Stimulated activated naive CD4-positive, alpha-beta T cell treated with Interleukin-2 at 50 U/mL for 16 hours (primary cell): ENCODE data around the gene CLASP1.
"Not testable (repeated sequence)": the region's sequence is repeated elsewhere in the genome, so short reads cannot be mapped to it uniquely, and the experiment has no call there.

ENCODE experiments used
- DNase-seq: peaks from one replicate; lab custom pipeline; 2025; lab: John Stamatoyannopoulos, UW

The CLASP1 gene

DNA sequence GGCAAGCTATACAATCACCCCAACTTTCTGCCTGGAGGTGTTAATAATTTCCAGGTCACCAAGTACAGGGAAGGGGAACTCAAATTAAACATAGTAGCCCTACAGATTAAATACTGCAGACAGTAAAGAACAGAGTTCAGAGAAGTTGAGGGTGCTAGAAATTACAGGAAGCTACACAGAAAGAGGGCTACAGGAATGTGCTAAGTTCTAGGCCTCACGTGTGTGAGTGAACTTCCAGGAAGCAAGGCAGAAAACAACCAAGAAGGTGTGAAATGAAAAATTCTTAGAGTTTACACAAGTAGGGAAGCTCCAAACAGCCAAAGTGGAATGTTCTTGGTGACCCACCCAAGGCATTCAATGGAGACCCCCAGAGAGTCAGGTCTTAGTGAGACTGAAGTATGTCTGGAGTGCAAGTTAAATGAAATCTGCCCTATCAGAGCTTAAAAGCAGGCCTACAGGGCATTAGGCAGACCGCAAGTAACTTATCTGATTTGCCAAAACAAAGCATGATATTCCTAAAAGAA, 176.7 kb downstream of the CLASP1 start:
- DNase-seq: no peak

DNA sequence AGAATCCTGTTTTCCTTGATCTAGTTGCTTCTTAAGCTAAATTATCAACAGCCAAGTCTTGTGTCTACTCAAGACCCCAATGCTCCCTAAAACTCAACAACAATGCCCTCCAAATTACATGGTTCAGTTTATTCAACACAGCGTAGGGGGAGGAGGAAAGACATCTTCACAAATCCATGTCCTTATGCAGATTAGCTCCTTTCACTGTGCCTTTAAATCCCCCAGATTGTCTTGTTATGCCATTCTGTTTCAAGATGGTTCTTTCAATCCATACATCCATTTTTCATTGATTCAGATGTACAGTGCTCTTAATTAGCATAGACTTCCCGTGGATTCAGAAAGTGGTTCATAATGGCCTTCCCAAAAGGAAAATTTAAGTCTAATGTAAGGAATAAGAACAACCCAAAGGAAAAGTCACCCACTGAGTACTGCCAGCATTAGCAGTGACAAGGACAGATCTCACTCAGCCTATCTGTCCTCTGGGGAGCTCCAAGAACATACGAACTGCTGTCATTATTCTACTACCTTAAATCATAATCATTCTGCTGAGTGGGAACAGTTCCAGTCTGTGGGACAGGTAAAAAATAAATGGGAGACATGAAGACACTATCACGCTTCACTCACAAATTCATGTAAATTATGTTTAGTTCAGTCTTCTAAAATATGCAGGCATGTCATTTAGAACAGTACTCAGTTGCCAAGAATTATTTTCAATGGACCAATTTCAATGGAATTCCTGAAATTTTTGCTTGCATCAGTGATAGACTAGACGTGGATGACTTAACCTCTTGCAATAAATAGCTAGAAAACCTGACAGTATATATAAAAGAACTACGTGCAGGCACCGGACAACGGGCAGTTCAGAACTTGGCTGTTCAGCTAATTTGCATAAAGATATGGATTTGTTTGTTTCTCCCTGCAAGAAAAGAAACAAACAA, 177.5 kb downstream of the CLASP1 start:
- DNase-seq: no peak

DNA sequence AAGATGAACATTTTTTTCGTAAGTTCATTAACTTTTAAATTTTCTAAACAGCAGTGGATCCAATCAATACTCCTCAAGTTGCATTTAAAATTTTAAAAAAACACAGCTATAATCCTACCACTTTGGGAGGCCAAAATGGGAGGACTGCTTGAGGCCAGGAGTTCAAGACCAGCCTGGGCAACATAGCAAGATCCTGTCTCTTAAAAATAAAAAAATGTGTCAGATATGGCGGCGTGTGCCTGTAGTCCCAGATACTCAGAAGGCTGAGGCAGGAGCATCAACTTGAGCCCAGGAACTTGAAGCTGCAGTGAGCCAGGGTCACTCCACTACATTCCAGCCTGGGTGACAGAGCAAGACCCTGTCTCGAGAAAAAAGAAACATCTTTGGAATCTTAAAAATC, 178.3 kb downstream of the CLASP1 start:
- DNase-seq: no peak

DNA sequence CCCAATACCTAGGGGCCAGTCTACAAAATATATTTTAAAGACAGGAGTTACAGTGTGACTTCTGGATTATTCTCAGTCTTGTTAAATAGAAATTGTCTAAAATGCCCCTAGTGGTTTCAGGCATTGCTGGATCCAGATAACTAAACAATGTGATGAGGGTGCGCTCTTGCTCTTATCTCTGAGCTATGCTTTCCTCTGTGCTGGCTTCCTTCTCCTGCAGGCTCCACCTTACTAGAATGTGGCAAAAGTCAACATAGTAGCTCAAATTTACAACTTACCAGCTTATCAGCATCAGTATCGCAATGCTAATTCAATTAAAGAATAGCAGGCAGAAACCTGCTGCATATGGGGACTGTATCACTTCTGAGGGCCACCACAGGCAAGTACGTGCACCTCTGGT, 179.9 kb downstream of the CLASP1 start:
- DNase-seq: no peak

DNA sequence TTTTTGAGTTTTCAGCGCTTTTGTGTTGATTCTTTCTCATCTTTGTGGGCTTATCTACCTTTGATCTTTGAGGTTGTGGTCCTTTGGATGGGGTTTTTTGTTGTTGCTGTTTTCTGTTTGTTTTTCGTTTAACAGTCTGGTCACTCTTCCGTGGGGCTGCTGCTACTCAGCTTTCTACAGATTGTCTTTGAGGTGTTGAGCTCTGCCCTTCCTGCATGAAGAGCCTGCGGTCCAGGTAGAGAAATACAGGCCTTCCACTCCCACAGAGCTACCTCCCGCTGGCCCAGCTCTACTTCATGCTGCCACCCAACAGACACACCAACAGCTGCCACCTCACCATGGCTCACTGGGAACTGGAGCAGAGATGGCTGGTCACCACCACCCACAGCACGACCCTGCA, 180.3 kb downstream of the CLASP1 start:
- no peak for DNase-seq

DNA sequence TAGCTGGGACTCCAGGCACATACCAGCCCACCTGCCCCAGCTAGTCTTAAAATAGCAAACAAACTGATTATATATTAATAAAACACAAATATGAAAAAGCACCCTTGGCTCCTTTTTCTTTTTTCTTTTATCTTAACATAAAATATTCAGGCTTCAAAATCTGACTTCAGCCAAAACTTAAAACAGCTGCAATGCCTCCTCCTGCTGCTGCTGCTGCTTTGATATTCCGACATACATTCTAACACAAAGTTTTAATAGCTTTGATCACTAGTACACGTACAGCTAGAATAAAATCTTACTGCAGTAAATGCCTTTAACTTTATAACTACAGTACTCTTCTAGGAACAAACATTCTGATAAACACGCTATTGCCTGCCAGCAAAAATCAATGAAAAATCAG, 190.0 kb downstream of the CLASP1 start:
- no peak for DNase-seq

DNA sequence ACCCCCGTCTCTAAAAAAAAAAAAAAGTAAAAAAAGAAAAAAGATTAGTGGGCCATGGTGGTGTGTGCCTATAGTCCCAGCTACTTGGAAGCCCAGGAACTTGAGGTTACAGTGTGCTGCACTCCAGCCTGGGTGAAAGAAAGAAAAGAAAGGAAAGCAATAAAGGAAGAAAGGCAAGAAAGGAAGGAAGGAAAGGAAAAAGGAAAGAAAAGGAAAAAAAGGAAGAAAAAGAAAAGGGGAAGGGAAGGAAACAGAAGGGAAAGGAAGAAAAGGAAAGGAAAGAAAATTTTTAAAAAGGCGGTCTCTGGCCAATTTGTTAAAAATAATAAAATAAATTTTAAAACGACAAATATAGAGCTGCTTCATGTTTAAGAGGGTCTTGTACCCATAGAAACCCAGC, 192.9 kb downstream of the CLASP1 start:
- DNase-seq: no peak

DNA sequence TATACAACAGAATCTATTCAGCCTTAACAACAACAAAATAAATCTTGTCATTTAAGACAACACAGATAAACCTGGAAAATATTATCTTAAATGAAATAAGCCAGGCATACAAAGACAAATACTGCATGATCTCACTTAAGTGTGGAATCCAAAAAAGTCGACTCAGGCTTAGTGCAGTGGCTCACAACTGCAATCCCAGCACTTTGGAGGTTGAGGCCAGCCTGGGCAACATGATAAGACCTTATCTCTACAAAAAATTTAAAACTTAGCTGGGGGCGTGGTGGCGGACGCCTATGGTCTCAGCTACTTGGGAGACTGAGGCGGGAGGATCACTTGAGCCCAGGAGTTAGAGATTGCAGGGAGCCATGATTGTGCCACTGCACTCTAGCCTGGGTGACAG, 193.8 kb downstream of the CLASP1 start:
- DNase-seq: no peak

DNA sequence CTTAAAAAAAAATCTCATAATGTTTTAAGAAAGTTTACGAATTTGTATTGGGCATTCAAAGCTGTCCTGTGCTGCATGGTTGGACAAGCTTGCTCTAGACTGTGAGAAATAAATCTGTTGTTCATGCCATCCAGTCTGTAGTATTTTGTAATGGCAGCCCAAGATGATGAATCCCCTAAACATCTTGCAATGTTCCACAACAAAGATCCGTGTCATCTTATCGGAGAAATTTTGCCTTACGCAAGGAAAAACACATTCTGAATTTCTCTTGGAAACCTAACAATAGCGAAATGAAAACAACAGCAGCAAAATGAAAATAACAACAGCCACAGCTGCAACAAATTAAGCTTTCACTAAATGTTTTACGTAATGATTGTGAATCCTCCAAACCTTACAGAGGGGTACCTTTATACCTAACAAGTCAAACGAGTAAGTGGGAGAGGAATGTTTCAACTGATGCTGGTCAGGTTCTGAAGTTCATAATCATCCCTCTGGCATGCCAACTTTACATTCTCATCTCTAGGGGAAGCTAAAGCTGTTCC, 194.6 kb downstream of the CLASP1 start:
- DNase-seq: no peak

DNA sequence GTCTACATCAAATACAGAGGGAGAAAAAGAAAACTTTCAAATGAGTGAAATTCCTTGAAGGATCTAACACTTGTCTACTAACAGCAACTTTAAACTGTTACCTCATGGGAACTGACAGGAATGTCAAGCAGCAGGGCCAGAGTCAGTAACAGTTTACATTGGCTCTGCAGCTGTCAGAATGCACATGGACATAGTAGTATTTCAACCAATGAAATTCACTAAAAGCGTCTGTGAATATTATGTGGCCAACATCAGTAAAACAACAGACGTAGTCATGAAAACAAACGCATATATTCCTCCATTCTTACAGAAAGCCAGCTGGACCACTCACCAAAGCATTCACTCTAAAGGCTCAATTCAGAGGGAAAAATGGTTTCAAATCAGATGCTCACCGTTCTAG, 197.9 kb downstream of the CLASP1 start:
- DNase-seq: no peak

DNA sequence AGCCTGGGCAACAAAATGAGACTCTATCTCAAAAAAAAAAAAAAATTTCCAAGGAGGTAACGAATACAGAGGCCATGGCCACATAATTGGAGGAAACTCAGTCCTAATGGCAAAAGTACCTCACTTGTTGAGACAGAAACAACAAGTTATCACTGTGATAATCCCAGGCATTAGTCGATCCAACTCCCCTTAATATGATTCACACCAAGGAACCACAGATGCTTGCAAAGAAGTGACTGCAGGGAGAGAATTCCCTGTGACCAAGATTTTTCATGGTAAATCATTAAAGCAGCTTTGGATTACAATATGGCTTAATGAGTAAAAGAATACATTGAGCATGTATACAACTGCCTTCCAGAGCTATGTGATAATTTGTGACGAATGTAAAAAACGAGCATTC, 199.0 kb downstream of the CLASP1 start:
- DNase-seq: no peak

DNA sequence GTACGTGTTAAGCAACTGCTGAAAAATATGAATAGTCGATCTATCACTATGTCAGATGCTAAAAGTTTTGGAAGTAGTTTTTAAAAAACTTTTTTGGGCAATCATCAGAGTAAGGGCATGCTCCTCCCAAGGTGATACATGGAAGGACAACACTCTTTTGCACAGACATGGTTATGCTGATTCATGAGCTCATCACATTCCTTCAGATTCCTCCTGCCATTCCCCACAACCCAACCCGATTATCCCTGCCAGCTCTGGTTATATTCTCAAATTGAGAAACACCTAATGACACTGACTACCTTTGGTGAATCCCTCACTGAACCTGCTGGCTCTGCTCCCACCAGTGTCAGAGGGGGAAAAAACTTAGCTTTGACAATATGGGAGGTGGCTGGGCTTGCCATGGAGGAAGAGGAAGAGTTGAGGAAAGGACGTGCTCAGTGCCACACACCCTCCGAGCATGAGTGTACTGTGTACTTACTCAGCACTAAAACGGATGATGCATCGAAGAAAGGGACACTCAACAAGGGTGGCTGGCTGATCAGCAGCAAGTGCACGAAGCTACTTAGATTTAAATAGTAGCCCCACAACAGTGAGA, 202.5 kb downstream of the CLASP1 start:
- DNase-seq: no peak

DNA sequence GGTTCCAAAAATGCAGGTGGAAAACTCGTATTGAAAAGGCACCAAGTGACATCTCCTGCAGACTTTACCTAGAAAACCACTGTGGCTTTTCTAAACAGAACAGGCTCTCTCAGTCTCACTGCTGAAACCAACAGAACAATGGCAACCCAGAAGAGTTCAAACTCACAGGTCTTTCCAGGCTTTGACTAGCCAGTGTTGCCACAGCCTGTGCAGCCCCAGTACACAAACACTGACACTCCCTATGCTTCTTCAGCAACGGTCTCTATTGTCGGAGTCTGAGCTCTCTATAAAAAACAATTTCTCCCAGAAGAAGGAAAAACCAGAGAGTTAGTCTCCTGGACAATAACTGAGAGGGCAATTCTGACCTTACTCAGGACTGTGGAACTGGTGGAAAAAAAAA, 206.4 kb downstream of the CLASP1 start:
- DNase-seq: no peak

DNA sequence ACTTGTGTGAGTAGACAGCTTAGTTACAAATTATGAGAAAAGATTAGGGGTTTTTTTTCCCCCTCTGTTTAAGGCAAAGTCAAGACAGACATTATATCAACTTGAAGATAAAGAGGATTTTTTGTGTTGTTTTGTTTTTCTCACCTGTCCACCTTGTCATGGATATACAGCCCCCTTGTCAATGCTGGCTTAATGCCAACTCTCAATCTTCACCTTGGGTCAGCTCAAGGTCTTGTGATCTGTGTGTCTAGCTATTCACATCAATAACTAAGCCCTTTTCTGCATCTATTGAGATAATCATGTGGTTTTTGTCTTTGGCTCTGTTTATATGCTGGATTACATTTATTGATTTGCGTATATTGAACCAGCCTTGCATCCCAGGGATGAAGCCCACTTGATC, 211.0 kb downstream of the CLASP1 start:
- DNase-seq: not testable (repeated sequence)

DNA sequence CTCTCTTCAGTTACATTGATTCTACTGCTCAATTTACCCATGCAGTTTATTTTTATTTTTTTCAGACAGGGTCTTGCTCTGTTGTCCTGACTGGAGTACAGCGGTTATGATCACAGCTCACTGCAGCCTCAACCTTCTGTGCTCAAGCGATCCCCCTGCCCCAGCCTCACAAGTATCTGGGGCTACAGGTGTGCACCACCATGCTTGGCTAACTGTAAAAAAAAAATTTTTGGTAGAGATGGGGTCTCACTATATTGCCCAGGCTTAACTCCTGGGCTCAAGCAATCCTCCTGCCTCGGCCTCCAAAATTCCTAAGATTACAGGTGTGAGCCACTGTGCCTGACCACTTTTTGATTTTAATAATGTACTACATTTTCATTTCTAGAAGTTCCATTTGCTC, 212.3 kb downstream of the CLASP1 start:
- DNase-seq: no peak

DNA sequence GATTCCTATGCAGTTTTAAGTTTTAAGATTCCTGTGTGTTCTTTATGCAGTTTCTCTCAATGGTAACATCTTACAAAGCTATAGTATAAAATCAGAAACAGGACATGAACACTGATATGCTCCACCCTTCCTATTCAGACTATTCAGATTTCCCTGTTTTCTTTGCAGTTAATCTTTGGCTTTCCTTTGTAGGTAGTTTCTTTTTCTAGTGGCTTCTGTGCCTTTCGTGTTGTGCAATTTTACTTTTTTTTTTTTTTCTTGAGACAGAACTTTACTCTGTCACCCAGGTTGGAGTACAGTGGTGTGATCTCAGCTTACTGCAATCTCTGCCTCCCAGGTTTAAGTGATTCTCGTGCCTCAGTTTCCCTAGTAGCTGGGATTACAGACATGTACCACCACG, 213.5 kb downstream of the CLASP1 start:
- no peak for DNase-seq

DNA sequence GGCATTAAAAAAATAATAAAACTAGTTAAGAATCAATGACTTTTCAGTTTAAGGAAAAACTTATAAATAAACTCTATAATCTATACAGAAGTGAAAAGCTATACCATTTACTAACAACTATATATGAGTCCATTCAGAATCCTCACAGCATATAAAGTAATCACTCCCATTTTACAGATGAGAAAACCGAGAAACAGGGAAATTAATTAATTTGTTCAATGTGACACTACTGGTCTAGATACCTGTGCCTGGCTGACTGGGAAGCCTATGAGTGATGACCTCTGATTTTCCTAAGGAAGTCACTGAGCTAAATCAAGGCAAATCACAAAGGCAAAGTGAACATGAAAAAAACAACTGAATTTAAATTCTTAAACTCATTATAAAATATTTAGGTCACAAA, 218.0 kb downstream of the CLASP1 start:
- DNase-seq: no peak

DNA sequence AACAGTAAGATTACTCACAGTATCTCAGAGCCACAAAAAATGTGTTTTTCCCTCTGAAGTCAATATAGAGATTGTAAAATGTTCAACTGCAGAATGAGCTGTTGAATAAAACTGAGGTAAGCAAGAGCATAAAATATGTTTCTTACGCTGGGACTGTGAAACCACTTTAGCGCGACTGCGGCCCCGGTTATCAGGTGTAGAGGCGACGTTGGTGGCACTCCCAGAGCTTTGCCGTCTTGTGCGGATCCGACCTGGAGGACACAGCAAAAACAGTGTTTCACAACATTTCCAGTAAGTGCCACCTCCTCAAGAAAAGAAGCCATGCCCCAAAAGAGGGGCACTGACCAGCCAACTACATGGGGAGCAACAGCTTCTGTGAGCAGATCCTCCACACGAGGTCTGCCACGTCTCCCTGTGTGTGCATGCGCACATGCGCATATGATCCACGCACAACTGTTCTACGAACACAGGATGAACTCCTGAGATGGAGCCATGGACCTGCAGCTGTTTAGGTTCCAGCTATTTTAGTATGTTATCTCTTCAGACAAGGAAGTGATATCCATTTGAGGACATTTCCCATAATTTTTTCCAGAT, 219.2 kb downstream of the CLASP1 start:
- DNase-seq: no peak

DNA sequence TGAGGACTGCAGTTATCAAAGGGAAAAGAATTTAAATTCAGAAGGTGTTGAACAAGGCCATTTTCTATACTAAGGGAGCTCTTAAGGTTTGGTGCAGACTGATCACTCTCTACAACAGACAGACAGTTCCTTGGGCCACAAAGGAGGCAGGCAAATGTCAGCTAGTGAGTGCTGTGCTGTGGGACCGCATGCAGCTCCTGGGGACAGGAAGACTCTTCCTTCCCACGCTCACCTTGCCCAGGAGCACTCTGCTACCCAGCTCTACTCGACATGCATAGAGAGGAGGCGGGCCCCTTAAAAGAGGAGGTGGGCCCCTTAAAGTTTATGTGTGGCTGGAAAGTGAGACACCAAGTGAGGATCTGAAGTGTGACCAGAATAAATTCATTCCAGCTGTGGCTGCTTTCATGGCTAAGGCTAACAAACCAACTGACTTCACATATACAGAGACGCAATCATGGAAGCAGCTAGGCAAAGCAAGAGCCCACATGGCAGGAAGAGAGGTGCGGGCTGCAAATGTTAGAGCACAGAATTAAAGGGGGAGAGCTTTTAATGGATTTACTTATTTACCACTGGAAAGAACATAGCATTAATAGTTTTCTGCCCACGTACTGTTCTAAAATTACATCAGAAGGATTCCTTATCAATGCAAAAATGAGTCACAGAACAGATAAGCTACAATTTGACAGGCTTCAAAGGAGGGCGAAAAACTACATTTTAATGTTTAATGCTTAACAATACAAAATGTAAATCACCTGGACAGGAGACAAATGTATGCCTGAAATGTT, 220.0 kb downstream of the CLASP1 start:
- DNase-seq: no peak

DNA sequence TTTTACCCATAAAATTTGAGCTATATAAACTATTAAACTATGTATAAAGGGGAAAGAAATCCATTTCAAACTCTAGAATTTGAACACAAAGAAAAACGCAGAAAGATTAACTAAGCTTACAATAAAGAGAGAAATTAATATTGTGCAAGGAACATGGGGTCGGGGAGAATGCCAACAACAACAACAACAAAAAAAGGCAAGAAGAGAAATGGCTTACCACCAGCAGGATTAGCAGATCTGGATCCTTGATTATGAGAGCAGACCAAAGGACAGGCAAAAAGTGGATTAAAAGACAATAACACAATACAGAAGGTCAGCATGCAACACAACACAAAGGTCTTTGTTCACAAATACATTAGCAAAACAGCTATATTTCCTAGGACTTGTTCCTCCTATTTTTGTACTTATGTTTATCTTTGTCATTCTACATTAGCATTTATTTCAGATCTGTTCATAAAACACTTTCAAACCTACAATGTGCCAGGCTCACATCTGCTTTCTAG, 222.0 kb downstream of the CLASP1 start:
- DNase-seq: no peak

DNA sequence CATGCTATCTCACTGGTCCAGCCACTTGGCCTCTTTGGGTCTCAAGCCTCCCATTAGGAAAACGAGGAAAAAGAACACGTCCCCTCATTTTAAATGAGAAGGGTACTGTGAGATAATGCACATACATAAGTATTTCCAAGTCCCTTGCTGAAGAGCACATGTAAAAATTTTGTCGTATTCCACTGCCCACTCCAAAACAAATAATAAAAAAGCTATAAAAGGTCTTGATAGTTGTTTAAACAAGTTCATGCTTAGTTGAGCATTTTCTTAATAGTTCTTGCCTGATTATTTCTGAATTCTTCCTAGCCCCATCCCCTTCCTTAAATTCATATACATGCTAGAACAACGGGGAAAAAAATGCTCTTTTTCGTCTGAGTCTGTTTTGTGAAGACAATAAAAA, 228.8 kb downstream of the CLASP1 start:
- no peak for DNase-seq
